GM12878 (cell line): ENCODE results near the gene RAD21L1. TPM values are rescaled to one million over a fixed set of nuclear protein-coding genes. Genes with fewer than 3 reads are reported as not detected.

ENCODE experiments used
- ATAC-seq: fragments of 200-7000 bp; cut with Tn5 transposase; 3 replicates; pipeline ENCODE4 v1.9.1; 2020; ENCODE audit warnings: mild to moderate bottlenecking, moderate library complexity
- BruUV-seq: library from RNA; stranded (reverse); fragments of 400-500 nt; replicated peaks from 2 replicates; lab custom pipeline; 2021; lab: Mats Ljungman, UMichigan
- CTCF ChIA-PET: fragments of 300-600 bp; sonication (Branson Sonifier 250); formaldehyde crosslinking; extraction: SDS; loops from one replicate; lab custom pipeline; 2021; ENCODE audit warnings: inconsistent platforms; lab: Yijun Ruan, JAX
- POLR2A ChIA-PET: fragments of 350-600 bp; formaldehyde crosslinking; extraction: SDS; loops from one replicate; lab custom pipeline; 2021; ENCODE audit warnings: inconsistent platforms; lab: Charles Lee
- RAD21 ChIA-PET: fragments of 300-600 bp; sonication (Branson Sonifier 250); formaldehyde crosslinking; loops from one replicate; lab custom pipeline; 2023; ENCODE audit warnings: antibody characterized with exemption; ENCODE audit not compliant: unreplicated experiment; lab: Charles Lee
- SMC1A ChIA-PET: fragments of 300-600 bp; sonication (Branson Sonifier 250); formaldehyde crosslinking; loops from one replicate; lab custom pipeline; 2023; ENCODE audit not compliant: unreplicated experiment, uncharacterized antibody; lab: Charles Lee
- DNase-seq: peaks from one replicate; pipeline ENCODE4 v3.0.0-alpha.2; 2011; ENCODE audit warnings: low read depth, low spot score
- FAIRE-seq: peaks from 3 replicates; lab custom pipeline; 2011; peaks lifted over from hg19 to GRCh38; lab: Jason Lieb, UNC
- H2AFZ ChIP-seq: 2 replicates; pipeline ENCODE4 v1.6.0; 2011; ENCODE audit warnings: low read depth, low read length, control low read depth; ENCODE audit not compliant: control insufficient read depth
- H3K27ac ChIP-seq: 2 replicates; pipeline ENCODE4 v1.5.1; 2011; ENCODE audit warnings: control low read depth; ENCODE audit not compliant: control insufficient read depth, insufficient read depth
- H3K27me3 ChIP-seq, 2 experiments: replicated peaks in 1 of 2; 2 replicates each; pipeline versions ENCODE4 v1.6.0 to v1.6.1; 2011; ENCODE audit warnings: low read length in 1 of 2; ENCODE audit not compliant: control insufficient read depth in 2 of 2, insufficient read depth in 2 of 2
- H3K36me3 ChIP-seq, 2 experiments: 2 replicates each; pipeline ENCODE4 v1.5.1; 2011; ENCODE audit warnings: low read length in 1 of 2; ENCODE audit not compliant: control insufficient read depth in 2 of 2, insufficient read depth in 2 of 2
- H3K4me1 ChIP-seq: 2 replicates; pipeline ENCODE4 v1.6.1; 2011; ENCODE audit warnings: mild to moderate bottlenecking, low read length, moderate library complexity, mixed read lengths; ENCODE audit not compliant: control insufficient read depth, insufficient read depth
- H3K4me2 ChIP-seq: 2 replicates; pipeline ENCODE4 v1.6.0; 2011; ENCODE audit warnings: control low read depth; ENCODE audit not compliant: control insufficient read depth, insufficient read depth
- H3K4me3 ChIP-seq: fragments of 200-600 bp; sonication (generic); 2 replicates; pipeline ENCODE4 v1.5.1; 2016
- H3K79me2 ChIP-seq: 2 replicates; pipeline ENCODE4 v1.6.0; 2011; ENCODE audit warnings: low read length; ENCODE audit not compliant: control insufficient read depth, insufficient read depth
- H3K9ac ChIP-seq: 2 replicates; pipeline ENCODE4 v1.8.0; 2011; ENCODE audit warnings: low read length, control low read depth, mixed read lengths; ENCODE audit not compliant: control insufficient read depth, insufficient read depth
- H3K9me3 ChIP-seq: replicated peaks from 3 replicates; pipeline ENCODE4 v1.5.1; 2011; ENCODE audit warnings: mild to moderate bottlenecking, low read length; ENCODE audit not compliant: control insufficient read depth, insufficient read depth
- H4K20me1 ChIP-seq: 2 replicates; pipeline ENCODE4 v1.6.0; 2011; ENCODE audit not compliant: control insufficient read depth, insufficient read depth
- BCL11A ChIP-seq: IDR thresholded peaks from 2 replicates; pipeline ENCODE4 v1.6.1; 2011; ENCODE audit warnings: low read depth, low read length
- HCFC1 ChIP-seq: fragments of 150-350 bp; IDR thresholded peaks from 2 replicates; pipeline ENCODE4 v1.6.1; 2014; ENCODE audit warnings: low read length
- HDAC6 ChIP-seq: fragments of 200-600 bp; sonication (generic); IDR thresholded peaks from one replicate; pipeline ENCODE4 v1.8.0; 2017; ENCODE audit warnings: antibody characterized with exemption; ENCODE audit not compliant: unreplicated experiment
- KLF5 ChIP-seq: fragments of 450-650 bp; IDR thresholded peaks from 2 replicates; pipeline ENCODE4 v1.6.1; 2014; ENCODE audit warnings: mild to moderate bottlenecking; ENCODE audit not compliant: partially characterized antibody
- MYB ChIP-seq: fragments of 150-350 bp; IDR thresholded peaks from 2 replicates; pipeline ENCODE4 v1.6.1; 2014; ENCODE audit warnings: mild to moderate bottlenecking, low read depth, low read length, borderline replicate concordance
- NR2C1 ChIP-seq: fragments of 450-650 bp; IDR thresholded peaks from 2 replicates; pipeline ENCODE4 v1.6.1; 2017; ENCODE audit warnings: antibody characterized with exemption, mild to moderate bottlenecking, moderate library complexity
- PML ChIP-seq: IDR thresholded peaks from 2 replicates; pipeline ENCODE4 v1.6.1; 2012; ENCODE audit warnings: low read length, inconsistent platforms
- POLR2AphosphoS2 ChIP-seq: IDR thresholded peaks from 2 replicates; pipeline ENCODE4 v1.6.1; 2011; ENCODE audit warnings: low read depth, mild to moderate bottlenecking, low read length, improper control_type of control experiment, moderate library complexity
- RB1 ChIP-seq: fragments of 450-650 bp; formaldehyde crosslinking; IDR thresholded peaks from 2 replicates; pipeline ENCODE4 v1.6.1; 2017; ENCODE audit warnings: mild to moderate bottlenecking, borderline replicate concordance
- RUNX3 ChIP-seq: IDR thresholded peaks from 2 replicates; pipeline ENCODE4 v1.6.1; 2012; ENCODE audit warnings: low read length, inconsistent platforms
- STAT3 ChIP-seq: IDR thresholded peaks from 2 replicates; pipeline ENCODE4 v1.6.1; 2011; ENCODE audit warnings: low read depth, low read length, improper control_type of control experiment
- SUPT20H ChIP-seq: IDR thresholded peaks from 2 replicates; pipeline ENCODE4 v1.6.1; 2011; ENCODE audit warnings: low read depth, mild to moderate bottlenecking, low read length, moderate library complexity, borderline replicate concordance; ENCODE audit not compliant: control insufficient read depth
- TARDBP ChIP-seq: IDR thresholded peaks from 2 replicates; pipeline ENCODE4 v1.6.1; 2016; ENCODE audit warnings: borderline replicate concordance
- TCF7 ChIP-seq: IDR thresholded peaks from 2 replicates; pipeline ENCODE4 v1.6.1; 2014; ENCODE audit warnings: antibody characterized with exemption, borderline replicate concordance
- WRNIP1 ChIP-seq: IDR thresholded peaks from 2 replicates; pipeline ENCODE4 v1.6.1; 2011; ENCODE audit warnings: low read depth, low read length, improper control_type of control experiment, borderline replicate concordance
- ZNF384 ChIP-seq: IDR thresholded peaks from 2 replicates; pipeline ENCODE4 v1.6.1; 2012; ENCODE audit warnings: low read depth, mild to moderate bottlenecking, low read length, improper control_type of control experiment, borderline replicate concordance
- ZZZ3 ChIP-seq: IDR thresholded peaks from 2 replicates; pipeline ENCODE4 v1.6.1; 2011; ENCODE audit warnings: low read depth; ENCODE audit not compliant: control insufficient read depth, insufficient read length
- WGBS: methylation state at CpG from one replicate; pipeline ENCODE4 v1.1.6; 2016; ENCODE audit warnings: low lambda C conversion rate; ENCODE audit not compliant: insufficient replicate concordance, insufficient coverage; ENCODE audit errors: missing lambda C conversion rate; 5-methylcytosine and 5-hydroxymethylcytosine counted together
- in situ Hi-C: fragments of 300-500 bp; cut with MboI; formaldehyde crosslinking; loops from 9 replicates; pipeline ENCODE4 v1.14.3; 2018; ENCODE audit warnings: mixed read lengths
- intact Hi-C: fragments of 100-400 bp; cut with micrococcal nuclease; formaldehyde crosslinking; loops from one replicate; pipeline ENCODE4 v1.14.2; 2022; ENCODE audit not compliant: unreplicated experiment
- polyA plus RNA-seq, 11 experiments: library from polyadenylated mRNA; depleted of rRNA in 4 of 11; unstranded in 6 of 11; stranded (reverse) in 5 of 11; fragments of >200 nt; fragmentation: Nextera tagmentation in 4 of 11; fragmentation: Illumina TruSeq in 1 of 11; extraction: Ambion mirVana in 4 of 11; extraction: Trizol in 1 of 11; gene quantifications; 1 replicate in 1 of 11; 2 replicates in 10 of 11; pipeline versions ENCODE4 v1.2.1 to v1.2.3, GENCODE V29; 2011 to 2016; ENCODE audit warnings: inconsistent platforms in 2 of 11, missing spikeins in 2 of 11, low read depth in 1 of 11
- total RNA-seq, 4 experiments: library from RNA; depleted of rRNA in 3 of 4; stranded (reverse); fragments of >200 nt in 3 of 4; fragmentation: Illumina TruSeq in 1 of 4; extraction: Trizol in 1 of 4; gene quantifications; 2 replicates each; pipeline versions ENCODE4 v1.2.1 to v1.2.3, GENCODE V29; 2013 to 2021
- TF ChIP-seq, protein P1 (sequence below): fragments of 450-650 bp; IDR thresholded peaks from 2 replicates; pipeline ENCODE4 v1.6.1; 2014; ENCODE audit warnings: mild to moderate bottlenecking
- TF ChIP-seq, protein P2 (sequence below): fragments of 450-650 bp; conservative IDR thresholded peaks from 2 replicates; pipeline ENCODE4 v1.6.1; 2017; ENCODE audit warnings: mild to moderate bottlenecking, moderate library complexity

The RAD21L1 gene
- total and polyA plus RNA-seq, 10 of the 15 experiments (the other 5 are each of a cell fraction or from before 2014, with no cell fraction given) = not detected

GRCh38 chr20:1242530-1242929, 16.7 kb downstream of the RAD21L1 start:
- no TSS peak for BruUV-seq
- no peak for FAIRE-seq
- TF ChIP-seq MYB = no peak
- no peak for TF ChIP-seq ZNF384
- no peak for TF ChIP-seq RB1
- no peak for TF ChIP-seq TARDBP
- no peak for TF ChIP-seq HCFC1
- no peak for TF ChIP-seq ZZZ3
- TF ChIP-seq STAT3 = no peak
- TF ChIP-seq KLF5 = no peak
- TF ChIP-seq, protein P1, sequence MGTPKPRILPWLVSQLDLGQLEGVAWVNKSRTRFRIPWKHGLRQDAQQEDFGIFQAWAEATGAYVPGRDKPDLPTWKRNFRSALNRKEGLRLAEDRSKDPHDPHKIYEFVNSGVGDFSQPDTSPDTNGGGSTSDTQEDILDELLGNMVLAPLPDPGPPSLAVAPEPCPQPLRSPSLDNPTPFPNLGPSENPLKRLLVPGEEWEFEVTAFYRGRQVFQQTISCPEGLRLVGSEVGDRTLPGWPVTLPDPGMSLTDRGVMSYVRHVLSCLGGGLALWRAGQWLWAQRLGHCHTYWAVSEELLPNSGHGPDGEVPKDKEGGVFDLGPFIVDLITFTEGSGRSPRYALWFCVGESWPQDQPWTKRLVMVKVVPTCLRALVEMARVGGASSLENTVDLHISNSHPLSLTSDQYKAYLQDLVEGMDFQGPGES = no peak
- TF ChIP-seq TCF7 = no peak
- no peak for TF ChIP-seq SUPT20H
- no peak for TF ChIP-seq NR2C1
- TF ChIP-seq BCL11A = no peak
- no peak for TF ChIP-seq POLR2AphosphoS2
- TF ChIP-seq HDAC6 = no peak
- TF ChIP-seq, protein P2, sequence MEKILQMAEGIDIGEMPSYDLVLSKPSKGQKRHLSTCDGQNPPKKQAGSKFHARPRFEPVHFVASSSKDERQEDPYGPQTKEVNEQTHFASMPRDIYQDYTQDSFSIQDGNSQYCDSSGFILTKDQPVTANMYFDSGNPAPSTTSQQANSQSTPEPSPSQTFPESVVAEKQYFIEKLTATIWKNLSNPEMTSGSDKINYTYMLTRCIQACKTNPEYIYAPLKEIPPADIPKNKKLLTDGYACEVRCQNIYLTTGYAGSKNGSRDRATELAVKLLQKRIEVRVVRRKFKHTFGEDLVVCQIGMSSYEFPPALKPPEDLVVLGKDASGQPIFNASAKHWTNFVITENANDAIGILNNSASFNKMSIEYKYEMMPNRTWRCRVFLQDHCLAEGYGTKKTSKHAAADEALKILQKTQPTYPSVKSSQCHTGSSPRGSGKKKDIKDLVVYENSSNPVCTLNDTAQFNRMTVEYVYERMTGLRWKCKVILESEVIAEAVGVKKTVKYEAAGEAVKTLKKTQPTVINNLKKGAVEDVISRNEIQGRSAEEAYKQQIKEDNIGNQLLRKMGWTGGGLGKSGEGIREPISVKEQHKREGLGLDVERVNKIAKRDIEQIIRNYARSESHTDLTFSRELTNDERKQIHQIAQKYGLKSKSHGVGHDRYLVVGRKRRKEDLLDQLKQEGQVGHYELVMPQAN = no peak
- TF ChIP-seq RUNX3 = no peak
- TF ChIP-seq PML = no peak
- TF ChIP-seq WRNIP1 = no peak
- no peak overlapping the region for H3K9ac ChIP-seq
- ChIA-PET POLR2A (no interaction called here), CTCF (no interaction called here), RAD21 (no interaction called here), SMC1A (no interaction called here)
- no peaks in the 10 kb centered on the region for H3K79me2 ChIP-seq
- H4K20me1 ChIP-seq = no peaks in the 10 kb centered on the region
- no peak overlapping the region for H2AFZ ChIP-seq
- no peak; the same call in 2 of the 3 replicates for ATAC-seq
- no peaks in the 10 kb centered on the region for H3K9me3 ChIP-seq
- DNase-seq = no peak
- intact Hi-C loops (no loop called here), in situ Hi-C loops (no loop called here)
- no peak overlapping the region for H3K4me2 ChIP-seq
- WGBS = 3% methylated on average over 2 of the region's 2 CpGs
- H3K4me1 ChIP-seq = no peaks in the 10 kb centered on the region
- no peak overlapping the region for H3K27ac ChIP-seq
- H3K36me3 ChIP-seq = no peaks in the 10 kb centered on the region
- H3K27me3 ChIP-seq = no peaks in the 10 kb centered on the region
- H3K4me3 ChIP-seq = no peak overlapping the region
